Raji (cell line): ENCODE data around the gene ISLR.

Experiments
- POLR2A ChIP-seq: IDR thresholded peaks from 2 replicates; pipeline ENCODE4 v1.6.1; 2011; ENCODE audit warnings: low read depth, low read length, control low read depth; ENCODE audit not compliant: insufficient read depth

ISLR gene

GRCh38 chr15:74225928-74226327 is 52.4 kb downstream of the ISLR start:
- TF ChIP-seq POLR2A: no peak
